Panc1 (cell line): ENCODE data around the gene PHACTR2. TPM values are rescaled to one million over a fixed set of nuclear protein-coding genes. Genes with fewer than 3 reads are reported as not detected.

Experiments used
- ATAC-seq: fragments of 200-7000 bp; cut with Tn5 transposase; 2 replicates; pipeline ENCODE4 v1.9.1; 2020; ENCODE audit warnings: mild to moderate bottlenecking, moderate library complexity
- BruUV-seq: library from RNA; stranded (reverse); fragments of 400-500 nt; replicated peaks from 2 replicates; lab custom pipeline; 2021; lab: Mats Ljungman, UMichigan
- CTCF ChIA-PET: fragments of 300-600 bp; sonication (Branson Sonifier 250); formaldehyde crosslinking; loops from one replicate; lab custom pipeline; 2022; ENCODE audit warnings: antibody characterized with exemption; lab: Charles Lee
- POLR2A ChIA-PET: fragments of 300-600 bp; sonication (Branson Sonifier 250); formaldehyde crosslinking; loops from one replicate; lab custom pipeline; 2022; ENCODE audit warnings: antibody characterized with exemption; lab: Charles Lee
- DNase-seq: peaks from one replicate; pipeline ENCODE4 v3.0.0-alpha.2; 2010; ENCODE audit warnings: low read depth, low spot score
- H3K27ac ChIP-seq: 2 replicates; pipeline ENCODE4 v1.5.1; 2011; ENCODE audit warnings: mild to moderate bottlenecking, low read length, inconsistent platforms
- H3K27me3 ChIP-seq: fragments of 200-500 bp; sonication (Bioruptor generic); 2 replicates; pipeline ENCODE4 v1.6.0; 2014; ENCODE audit warnings: low read length, inconsistent platforms; ENCODE audit not compliant: control insufficient read depth, insufficient read depth
- H3K36me3 ChIP-seq: fragments of 200-500 bp; sonication (Bioruptor generic); 2 replicates; pipeline ENCODE4 v1.5.1; 2014; ENCODE audit warnings: inconsistent platforms, mild to moderate bottlenecking, low read length, moderate library complexity; ENCODE audit not compliant: control insufficient read depth, insufficient read depth
- H3K4me1 ChIP-seq: 2 replicates; pipeline ENCODE4 v1.5.1; 2011; ENCODE audit warnings: inconsistent platforms, mild to moderate bottlenecking, low read length, moderate library complexity; ENCODE audit not compliant: control insufficient read depth, insufficient read depth
- H3K4me3 ChIP-seq, 2 experiments: 2 replicates each; pipeline ENCODE4 v1.5.1; 2011 to 2012; ENCODE audit warnings: low read depth in 2 of 2, low read length in 2 of 2, mild to moderate bottlenecking in 2 of 2, inconsistent platforms in 1 of 2, moderate library complexity in 1 of 2
- H3K9me3 ChIP-seq: fragments of 200-500 bp; sonication (Bioruptor generic); 2 replicates; pipeline ENCODE4 v1.5.1; 2014; ENCODE audit warnings: low read depth, mild to moderate bottlenecking, inconsistent platforms, low read length, moderate library complexity; ENCODE audit not compliant: control insufficient read depth, insufficient read depth
- CTCF ChIP-seq: fragments of 450-650 bp; IDR thresholded peaks from 2 replicates; pipeline ENCODE4 v1.5.1; 2017; ENCODE audit warnings: mild to moderate bottlenecking
- POLR2AphosphoS5 ChIP-seq: IDR thresholded peaks from 2 replicates; pipeline ENCODE4 v1.6.1; 2012; ENCODE audit warnings: mild to moderate bottlenecking, low read depth, low read length, moderate library complexity
- REST ChIP-seq, 2 experiments: IDR thresholded peaks; 2 replicates each; pipeline ENCODE4 v1.6.1; 2011 to 2012; ENCODE audit warnings: low read depth in 2 of 2, control low read depth in 1 of 2, low read length in 1 of 2, mild to moderate bottlenecking in 1 of 2, moderate library complexity in 1 of 2; ENCODE audit not compliant: insufficient read depth in 1 of 2
- SIN3A ChIP-seq: IDR thresholded peaks from 2 replicates; pipeline ENCODE4 v1.6.1; 2012; ENCODE audit warnings: low read depth, mild to moderate bottlenecking, low read length, moderate library complexity, borderline replicate concordance; ENCODE audit not compliant: insufficient read depth
- TCF7L2 ChIP-seq: IDR thresholded peaks from 2 replicates; pipeline ENCODE4 v1.6.1; 2011; ENCODE audit warnings: mild to moderate bottlenecking, low read depth, low read length, inconsistent platforms
- in situ Hi-C: cut with HindIII; loops from 2 replicates; pipeline ENCODE4 v1.10.0; 2016; ENCODE audit warnings: low sequenced_read_pairs, low pct_unique_long_range_greater_than_20kb
- intact Hi-C: fragments of 100-400 bp; cut with micrococcal nuclease; formaldehyde crosslinking; loops from one replicate; pipeline ENCODE4 v1.10.0; 2022; ENCODE audit not compliant: unreplicated experiment
- total RNA-seq: library from RNA; stranded (reverse); gene quantifications from one replicate; pipeline ENCODE4 v1.2.1, GENCODE V29; 2021; ENCODE audit not compliant: unreplicated experiment

The PHACTR2 gene
- total RNA-seq, 1 experiment from 2014 or later: 59.9 TPM

GRCh38 chr6:143676437-143677045, 1.2 kb upstream of the PHACTR2 start:
- in situ Hi-C loops: no loop called here
- Histone ChIP-seq H3K4me3 (no peak overlapping the region), H3K4me1 (peaks cover 46% of the 10 kb centered on the region), H3K9me3 (no peaks in the 10 kb centered on the region), H3K27ac (peak overlapping the region; percentile 68), H3K36me3 (peaks cover 2% of the 10 kb centered on the region; the same call in 1 of the 2 replicates), H3K27me3 (no peaks in the 10 kb centered on the region)
- no peak for TF ChIP-seq SIN3A
- no peak for TF ChIP-seq REST (IDR thresholded peaks at IDR 0.05; ENCODE audit: insufficient read depth in 1 of 2, low read depth in 2 of 2, low read length in 1 of 2)
- TF ChIP-seq TCF7L2: no peak
- no peak for TF ChIP-seq POLR2AphosphoS5
- TF ChIP-seq CTCF: no peak
- ChIA-PET POLR2A (interaction anchor here (0.6 kb wide), 1 partner anchor 90 kb away, joined by 3 read pairs; no protein-coding TSS in a partner anchor), CTCF (no interaction called here)
- no peak for DNase-seq
- no TSS peak for BruUV-seq
- ATAC-seq: no peak
- intact Hi-C loops: loop anchor here (5.0 kb wide), 2 partner anchors 99 to 166 kb away; partner anchors contain the start of gene LTV1

- TF ChIP-seq CTCF (no peak), SIN3A (no peak), REST (IDR thresholded peaks at IDR 0.05; ENCODE audit: insufficient read depth in 1 of 2, low read depth in 2 of 2, low read length in 1 of 2) (no peak), POLR2AphosphoS5 (no peak), TCF7L2 (no peak)
- in situ Hi-C loops: no loop called here
- DNase-seq (no peak), ATAC-seq (no peak)
- peak overlapping the region; percentile 81 for H3K27ac ChIP-seq
- H3K9me3 ChIP-seq: peaks cover 3% of the 10 kb centered on the region; the same call in 1 of the 2 replicates
- H3K27me3 ChIP-seq: no peaks in the 10 kb centered on the region
- POLR2A ChIA-PET: interaction anchor here (0.6 kb wide), 1 partner anchor 67 kb away, joined by 3 read pairs; no protein-coding TSS in a partner anchor
- CTCF ChIA-PET: no interaction called here
- BruUV-seq: no TSS peak
- H3K36me3 ChIP-seq: peaks cover 2% of the 10 kb centered on the region; the same call in 1 of the 2 replicates
- H3K4me3 ChIP-seq: peak overlapping the region; percentile 79 to 84
- H3K4me1 ChIP-seq: peaks cover 46% of the 10 kb centered on the region
- intact Hi-C loops: loop anchor here (5.0 kb wide), 2 partner anchors 100 to 165 kb away; partner anchors contain the start of gene LTV1
These were observed 231 bp upstream of the PHACTR2 start for GRCh38 chr6:143677577-143677890.
